ENCODE measurements around the gene CHST11.

DNA sequence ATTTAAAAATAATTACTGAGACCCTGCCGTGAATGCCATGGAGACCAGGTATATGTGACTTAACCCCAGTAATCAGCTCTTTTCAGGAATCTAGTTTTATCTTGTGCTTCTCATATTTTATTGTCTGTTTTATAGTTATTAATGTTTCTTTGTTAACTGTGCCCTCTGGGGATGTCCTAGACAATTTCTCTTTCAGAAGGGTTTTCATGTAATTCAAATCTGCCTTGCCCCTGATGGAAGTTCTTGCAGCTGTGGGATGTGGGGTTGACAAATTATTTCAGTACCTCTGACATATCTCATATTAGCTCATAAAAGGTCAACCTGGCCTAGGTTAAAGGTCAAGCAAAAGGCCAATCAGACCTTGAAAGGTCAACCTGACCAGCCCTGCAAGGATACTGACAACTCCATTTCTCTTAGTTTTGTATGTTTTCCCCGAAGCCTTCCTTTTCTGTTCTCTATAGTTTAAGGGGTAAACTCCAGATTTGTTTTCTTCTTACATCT, 319.0 kb downstream of the CHST11 start:
- TF ChIP-seq, protein P1, sequence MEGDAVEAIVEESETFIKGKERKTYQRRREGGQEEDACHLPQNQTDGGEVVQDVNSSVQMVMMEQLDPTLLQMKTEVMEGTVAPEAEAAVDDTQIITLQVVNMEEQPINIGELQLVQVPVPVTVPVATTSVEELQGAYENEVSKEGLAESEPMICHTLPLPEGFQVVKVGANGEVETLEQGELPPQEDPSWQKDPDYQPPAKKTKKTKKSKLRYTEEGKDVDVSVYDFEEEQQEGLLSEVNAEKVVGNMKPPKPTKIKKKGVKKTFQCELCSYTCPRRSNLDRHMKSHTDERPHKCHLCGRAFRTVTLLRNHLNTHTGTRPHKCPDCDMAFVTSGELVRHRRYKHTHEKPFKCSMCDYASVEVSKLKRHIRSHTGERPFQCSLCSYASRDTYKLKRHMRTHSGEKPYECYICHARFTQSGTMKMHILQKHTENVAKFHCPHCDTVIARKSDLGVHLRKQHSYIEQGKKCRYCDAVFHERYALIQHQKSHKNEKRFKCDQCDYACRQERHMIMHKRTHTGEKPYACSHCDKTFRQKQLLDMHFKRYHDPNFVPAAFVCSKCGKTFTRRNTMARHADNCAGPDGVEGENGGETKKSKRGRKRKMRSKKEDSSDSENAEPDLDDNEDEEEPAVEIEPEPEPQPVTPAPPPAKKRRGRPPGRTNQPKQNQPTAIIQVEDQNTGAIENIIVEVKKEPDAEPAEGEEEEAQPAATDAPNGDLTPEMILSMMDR (IDR thresholded peaks at IDR 0.05): no peak
- no peak for TF ChIP-seq POLR2A (IDR thresholded peaks at IDR 0.05)
- TF ChIP-seq POLR2AphosphoS5 (IDR thresholded peaks at IDR 0.05): no peak

Data from breast epithelium (tissue), 3 donors.